Fibroblast of skin of scalp (primary cell): ENCODE measurements around the gene CCDC30.
"Not testable (repeated sequence)": the region's sequence is repeated elsewhere in the genome, so short reads cannot be mapped to it uniquely, and the experiment has no call there.

Source experiments
- DNase-seq: peaks from one replicate; pipeline ENCODE4 v3.0.0-alpha.2; 2013

Gene CCDC30

DNA sequence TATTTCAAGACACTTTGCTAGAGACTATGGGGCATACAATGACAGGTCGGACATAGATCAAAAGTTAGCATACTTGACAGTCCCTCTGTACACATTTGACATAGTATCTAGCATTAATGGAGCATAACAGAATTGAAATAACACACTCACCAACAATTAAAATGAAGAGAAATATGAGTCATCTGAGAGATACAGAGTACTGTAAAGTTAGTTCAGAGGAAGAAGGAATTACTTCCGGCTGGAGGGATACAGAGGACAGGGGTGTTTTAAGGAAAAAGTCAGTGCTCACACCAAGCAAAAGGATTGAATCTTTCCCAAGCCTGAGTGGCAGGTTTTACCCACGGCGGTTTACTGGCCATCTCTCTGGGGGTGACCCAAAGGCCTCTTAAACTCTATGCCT, 9.7 kb upstream of the CCDC30 start:
- no peak for DNase-seq

DNA sequence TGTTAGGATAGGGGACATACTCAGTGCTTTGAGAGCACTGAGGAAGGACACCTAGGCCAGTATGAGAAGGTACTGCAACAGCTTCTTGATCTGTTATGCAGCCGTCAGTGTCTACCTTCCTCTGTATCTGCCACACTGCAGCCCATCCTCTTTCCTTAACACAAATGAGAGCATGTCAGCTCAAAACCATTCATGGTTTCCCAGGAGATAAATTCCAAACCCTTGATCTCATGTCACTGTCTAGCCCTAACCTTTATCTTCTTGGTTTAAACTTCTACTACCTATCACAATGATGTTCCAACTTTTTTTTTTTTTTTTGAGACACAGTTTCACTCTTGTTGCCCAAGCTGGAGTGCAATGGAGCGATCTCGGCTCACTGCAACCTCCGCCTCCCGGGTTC, 8.7 kb upstream of the CCDC30 start:
- no peak for DNase-seq

DNA sequence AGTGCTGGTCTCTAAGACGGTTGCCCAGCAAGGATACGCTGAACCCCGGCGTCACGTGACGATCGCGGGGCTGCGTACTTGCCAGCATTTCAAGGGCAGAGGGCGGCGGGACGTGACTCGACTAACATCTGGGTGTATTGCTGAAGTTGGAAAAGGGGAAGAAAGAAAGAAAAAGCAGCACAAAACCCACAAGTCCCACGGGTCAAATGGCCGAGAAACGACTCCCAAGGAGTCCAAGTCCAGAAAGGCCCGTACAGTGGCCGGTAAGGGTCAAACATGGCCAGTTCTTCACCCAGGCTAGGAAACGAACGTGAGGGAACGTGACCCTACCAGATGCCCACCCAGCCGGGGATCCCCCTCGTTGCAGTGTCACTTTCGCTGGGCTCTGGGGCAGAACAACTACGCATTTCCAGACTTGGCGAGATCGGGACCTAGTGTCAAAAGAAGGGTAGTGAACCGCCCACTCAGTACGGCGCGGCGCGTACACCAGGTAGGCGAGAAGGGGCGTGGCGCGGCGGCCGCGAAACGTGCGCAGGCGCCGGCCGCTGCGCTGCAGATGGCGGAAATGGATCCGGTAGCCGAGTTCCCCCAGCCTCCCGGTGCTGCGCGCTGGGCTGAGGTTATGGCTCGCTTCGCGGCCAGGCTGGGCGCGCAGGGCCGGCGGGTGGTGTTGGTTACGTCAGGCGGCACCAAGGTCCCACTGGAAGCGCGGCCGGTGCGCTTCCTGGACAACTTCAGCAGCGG, 6.9 kb upstream of the CCDC30 start, which contains the start of the genes PPCS and ZMYND12:
PPCS (plus strand) TSS at position 534 of the 744 bp plus-strand sequence; CDS start at position 557, 23 bp downstream.
ZMYND12 (minus strand) TSS at position 13 of the 744 bp plus-strand sequence. CDS start 25 bp downstream, outside the sequence.
- peak; percentile 87 for DNase-seq

DNA sequence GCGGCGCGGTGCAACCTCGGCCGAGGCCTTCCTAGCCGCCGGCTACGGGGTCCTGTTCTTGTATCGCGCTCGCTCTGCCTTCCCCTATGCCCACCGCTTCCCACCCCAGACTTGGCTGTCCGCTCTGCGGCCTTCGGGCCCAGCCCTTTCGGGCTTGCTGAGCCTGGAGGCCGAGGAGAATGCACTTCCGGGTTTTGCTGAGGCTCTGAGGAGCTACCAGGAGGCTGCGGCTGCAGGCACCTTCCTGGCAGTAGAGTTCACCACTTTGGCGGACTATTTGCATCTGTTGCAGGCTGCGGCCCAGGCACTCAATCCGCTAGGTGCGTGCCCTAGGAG, 6.4 kb upstream of the CCDC30 start:
- DNase-seq, result peak; percentile 59

DNA sequence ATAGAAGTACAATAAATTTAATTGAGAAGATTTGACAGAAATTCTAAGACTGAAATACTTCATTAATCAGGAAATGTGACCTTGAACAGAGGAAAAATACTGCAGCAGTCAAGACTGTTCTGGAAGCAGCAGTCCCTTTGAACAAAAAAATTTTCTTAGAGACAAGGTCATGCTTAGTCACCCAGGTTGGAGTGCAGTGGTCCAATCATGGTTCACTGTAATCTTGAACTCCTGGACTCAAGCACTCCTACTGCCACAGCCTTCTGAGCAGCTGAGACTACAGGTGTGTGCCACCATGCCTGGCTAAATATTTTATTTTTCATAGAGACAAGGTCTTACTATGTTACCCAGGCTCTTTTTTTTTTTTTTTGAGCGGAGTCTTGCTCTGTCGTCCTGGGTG, 1.9 kb upstream of the CCDC30 start:
- no peak for DNase-seq

DNA sequence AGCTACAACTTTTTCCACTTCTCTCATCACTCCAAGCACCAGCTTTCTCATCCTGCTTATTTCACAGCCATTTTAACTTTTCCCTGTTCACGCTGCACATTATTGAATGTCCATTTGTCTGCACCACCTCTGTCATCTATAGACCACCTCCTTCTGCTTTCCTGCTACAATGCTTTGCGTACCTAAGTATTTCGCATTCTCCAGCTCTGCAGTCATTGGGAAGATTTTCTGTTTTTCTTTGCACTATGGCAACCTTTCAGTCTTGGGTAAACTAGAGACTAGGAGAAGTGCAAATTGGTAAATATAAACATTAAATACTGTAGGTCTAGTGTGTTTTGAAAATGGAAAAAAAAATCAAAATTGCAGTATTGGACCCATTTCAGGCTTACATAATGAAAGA, 835 bp downstream of the CCDC30 start:
- DNase-seq, result no peak

DNA sequence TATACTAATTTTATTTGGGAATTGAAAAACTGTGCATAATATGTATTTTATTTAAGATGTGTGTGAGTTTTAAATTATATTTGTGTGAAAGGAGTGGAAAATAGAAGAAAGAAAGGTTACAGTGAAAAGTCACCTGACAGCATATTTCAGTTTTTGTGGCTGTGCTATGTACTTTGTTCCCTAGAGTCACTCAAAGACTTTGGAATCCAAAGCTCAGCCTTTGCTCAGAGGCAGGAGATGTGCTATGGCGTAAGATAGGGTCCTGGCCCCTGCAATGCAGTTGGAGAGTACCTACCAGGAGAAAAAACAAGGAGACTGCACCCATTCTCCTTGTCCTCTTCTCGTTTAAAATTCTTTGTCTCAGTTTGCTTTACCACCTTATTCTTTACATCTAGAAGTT, 2.9 kb downstream of the CCDC30 start:
- no peak for DNase-seq

DNA sequence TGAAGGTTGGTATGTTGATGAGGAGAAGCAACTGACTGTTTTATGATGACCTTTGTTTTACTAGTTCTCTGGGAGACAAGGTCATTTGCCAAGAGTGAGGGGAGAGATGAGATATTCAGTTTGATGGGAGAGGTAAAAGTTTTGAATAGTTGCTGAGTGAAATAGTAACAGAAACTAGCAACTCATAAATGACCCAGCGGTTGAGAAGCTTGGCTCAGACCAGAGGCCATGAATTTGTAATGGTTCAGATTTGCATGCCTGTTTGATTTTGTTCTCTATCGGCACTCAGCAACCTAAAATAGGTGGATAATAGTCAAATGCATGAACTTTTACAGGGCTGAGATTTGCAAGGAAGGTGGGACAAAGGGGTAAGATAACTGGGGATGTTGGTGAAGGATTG, 6.6 kb downstream of the CCDC30 start:
- DNase-seq, result no peak

DNA sequence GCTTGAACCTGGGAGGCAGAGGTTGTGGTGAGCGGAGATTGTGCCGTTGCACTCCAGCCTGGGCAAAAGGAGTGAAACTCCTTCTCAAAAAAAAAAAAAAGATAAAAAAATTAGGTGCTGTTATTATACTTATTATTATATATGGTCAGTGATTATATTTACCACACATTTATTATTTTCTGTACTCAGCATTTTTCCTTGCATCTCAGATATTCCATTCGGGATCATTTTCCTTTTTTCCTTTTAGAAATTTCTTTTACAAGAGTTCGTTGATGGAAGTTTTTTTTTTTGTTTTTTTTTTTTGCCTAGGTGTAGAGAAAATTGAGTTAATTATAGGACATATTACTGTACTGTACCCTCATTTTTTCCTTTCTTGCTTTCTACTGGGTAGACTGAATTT, 13.5 kb downstream of the CCDC30 start:
- no peak for DNase-seq

DNA sequence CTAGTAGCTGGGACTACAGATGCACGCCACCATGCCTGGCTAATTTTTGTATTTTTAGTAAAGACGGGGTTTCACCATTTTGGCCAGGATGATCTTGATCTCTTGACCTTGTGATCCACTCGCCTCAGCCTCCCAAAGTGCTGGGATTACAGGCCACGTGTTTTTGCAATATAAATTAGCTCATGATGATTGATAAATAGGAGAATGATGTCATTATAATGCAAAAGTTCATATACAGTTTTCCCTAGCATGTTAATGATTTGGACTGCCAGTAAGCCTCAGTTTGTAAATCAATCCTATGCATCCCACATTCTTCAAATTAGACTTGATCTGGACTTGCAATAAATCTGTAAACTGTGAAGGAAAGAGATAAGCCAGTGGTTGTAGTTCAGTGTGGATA, 14.3 kb downstream of the CCDC30 start:
- not testable (repeated sequence) for DNase-seq

DNA sequence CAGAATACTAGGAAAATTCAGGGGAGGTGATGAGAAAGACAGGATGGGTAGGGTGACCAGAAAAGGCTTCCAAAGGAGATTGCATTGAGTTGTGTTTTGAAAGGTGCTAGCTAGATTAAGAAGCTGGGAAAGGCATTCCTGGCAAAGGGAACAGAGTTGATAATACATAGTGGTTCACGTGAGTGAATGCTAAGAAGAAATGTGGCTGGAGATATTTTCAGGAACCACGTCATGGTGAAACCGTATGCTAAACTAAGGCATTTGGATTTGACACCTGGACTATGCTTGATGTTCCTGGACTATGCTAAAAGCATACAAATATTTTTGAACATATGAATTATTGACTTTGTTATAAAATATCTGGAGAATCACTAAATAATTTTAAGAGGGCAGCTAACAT, 14.7 kb downstream of the CCDC30 start:
- DNase-seq, result no peak

DNA sequence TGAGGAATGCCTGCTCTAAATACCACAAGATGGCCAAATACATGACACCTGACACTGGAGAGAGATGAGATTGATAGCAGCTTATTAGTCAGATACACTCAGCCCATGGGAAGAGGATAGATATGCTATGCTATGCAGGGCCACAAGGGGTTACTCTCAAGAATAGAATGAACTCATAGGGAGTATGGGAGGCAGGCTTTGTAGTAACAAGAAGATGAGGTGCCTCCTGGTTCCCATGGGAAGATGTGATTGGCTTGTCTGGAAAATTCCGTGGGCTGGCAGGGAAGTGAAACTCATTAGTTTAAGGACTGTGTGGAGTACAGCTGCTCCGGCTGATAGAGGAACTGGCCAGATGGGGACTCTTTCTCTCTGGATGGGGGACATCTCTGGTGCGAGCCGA, 16.5 kb downstream of the CCDC30 start:
- DNase-seq, result no peak

DNA sequence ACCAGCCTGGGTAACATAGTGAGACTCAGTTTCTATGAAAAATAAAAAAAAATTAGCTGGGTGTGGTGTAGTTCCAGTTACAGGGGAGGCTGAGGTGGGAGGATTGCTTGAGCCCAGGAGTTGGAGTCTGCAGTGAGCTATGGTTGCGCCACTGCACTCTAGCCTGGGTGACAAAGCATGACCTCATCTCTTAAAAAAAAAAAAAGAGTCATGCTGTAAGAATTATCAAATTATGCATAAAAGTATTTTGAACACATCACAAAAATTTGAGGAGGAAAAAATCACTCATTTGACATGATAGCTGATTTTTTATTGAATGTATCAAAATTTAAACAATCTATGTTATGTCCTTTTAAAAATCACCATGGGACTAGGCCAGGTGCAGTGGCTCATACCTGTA, 17.8 kb downstream of the CCDC30 start:
- no peak for DNase-seq

DNA sequence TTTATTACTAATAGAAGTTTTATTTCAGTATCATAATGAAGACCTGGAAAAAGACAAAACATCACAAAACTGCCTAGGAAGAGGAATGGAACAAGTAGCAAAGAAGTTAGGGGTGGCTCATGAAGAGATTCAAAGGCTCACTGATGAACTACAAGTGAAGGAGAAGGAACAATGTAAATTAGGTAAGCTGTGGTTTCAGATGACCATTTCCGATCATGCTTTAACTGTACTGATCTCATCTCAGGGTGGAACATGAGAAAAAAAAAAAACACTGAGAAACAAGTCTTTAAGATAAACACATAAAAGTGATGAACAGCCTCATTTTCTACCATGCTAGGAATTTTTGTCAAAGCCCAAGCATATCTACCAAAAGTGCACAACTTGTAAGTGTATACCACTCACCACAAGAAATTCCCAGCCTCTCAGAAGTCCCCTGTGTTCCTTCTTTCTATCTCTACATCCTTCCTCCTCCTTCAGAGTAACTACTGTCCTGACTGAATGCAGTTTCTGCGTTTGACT, 19.6 kb downstream of the CCDC30 start:
- DNase-seq, result no peak

DNA sequence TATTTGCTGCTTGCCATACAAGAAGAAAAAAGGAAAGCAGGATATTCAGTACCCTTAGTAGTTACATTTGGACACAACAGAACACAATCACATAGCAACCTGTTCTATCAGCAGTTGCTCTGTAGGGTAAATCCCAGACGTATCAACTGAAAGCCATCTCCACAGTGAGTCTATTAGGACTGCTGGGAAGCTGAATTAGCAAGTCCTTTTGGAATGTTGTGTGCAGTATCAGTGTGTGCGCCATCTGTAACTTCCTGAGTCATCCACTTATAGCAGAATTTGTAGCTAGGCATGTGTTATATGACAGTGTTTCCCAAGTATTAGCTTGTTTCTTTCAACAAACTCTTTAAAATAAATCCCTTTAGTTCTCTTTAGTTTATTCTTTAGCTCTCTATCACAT, 21.3 kb downstream of the CCDC30 start:
- DNase-seq, result peak; percentile 84

DNA sequence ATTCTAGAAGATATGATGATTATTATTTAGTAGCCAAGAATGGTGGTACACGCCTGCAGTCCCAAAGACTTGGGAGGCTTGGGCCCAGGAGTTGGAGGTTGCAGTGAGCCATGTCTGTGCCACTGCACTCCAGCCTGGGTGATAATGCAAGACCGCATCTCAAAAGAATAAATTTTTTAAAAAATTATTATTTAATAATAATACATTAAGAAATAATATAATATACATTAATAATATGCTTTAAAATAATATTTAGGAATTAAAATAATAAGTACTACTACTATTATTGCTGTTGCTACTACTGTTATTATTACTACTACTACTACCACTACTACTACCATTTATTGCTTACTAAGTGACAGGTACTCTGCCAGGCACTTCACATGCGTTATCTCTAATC, 27.2 kb downstream of the CCDC30 start:
- no peak for DNase-seq

DNA sequence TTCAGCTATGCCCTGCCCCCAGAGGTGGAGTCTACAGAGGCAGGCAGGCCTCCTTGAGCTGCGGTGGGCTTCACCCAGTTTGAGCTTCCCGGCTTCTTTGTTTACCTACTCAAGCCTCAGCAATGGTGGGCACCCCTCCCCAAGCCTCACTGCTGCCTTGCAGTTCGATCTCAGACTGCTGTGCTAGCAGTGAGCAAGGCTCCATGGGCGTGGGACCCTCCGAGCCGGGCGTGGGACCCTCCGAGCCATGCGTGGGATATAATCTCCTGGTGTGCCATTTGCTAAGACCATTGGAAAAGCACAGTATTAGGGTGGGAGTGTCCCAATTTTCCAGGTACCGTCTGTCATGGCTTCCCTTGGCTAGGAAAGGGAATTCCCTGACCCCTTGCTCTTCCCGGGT, 38.9 kb downstream of the CCDC30 start:
- DNase-seq, result not testable (repeated sequence)

DNA sequence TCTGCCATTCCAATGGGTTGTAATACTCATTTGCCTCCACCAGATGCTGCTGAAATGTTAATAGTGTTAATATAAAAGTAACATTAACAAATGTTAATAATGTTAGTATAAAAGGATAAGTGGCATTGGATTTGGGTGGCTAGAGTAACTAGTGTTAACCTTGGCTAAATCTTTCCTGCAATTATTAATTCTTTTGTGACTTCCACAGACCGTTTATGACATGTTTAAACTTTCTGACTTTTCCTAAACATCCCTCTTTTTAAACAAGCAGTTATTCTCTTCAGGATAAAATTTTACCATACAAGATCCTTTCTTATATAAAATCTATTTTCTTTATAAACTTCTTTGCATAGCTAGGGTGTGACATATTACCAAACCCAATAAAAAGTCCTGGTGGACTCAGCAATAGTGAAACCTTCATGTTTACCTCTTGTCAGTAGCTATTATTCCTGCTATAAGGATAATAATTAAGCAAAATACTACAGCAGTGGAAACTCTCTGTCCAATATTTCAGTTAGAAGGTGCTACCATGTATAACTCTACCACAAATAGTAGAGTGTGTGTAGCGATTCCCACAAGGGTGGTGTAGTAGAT, 41.5 kb downstream of the CCDC30 start:
- DNase-seq, result no peak

DNA sequence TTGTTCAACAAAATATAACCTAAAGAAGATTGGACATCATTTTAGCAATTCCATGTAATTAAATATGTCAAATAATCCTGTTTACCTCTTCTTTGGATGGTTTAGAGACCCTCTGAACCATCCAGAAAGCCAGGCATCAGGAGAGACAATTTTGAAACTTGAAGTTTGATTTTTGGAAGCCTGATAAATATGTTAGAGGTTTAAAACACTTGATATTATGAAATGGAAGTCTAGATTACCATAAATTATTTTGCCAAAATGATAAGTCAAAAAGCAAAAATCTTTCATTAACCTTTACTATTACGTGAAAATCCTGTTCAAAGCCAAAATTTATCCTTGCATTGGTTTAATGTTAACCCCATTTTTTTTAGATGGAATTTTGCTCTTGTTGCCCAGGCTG, 43.5 kb downstream of the CCDC30 start:
- DNase-seq, result no peak

DNA sequence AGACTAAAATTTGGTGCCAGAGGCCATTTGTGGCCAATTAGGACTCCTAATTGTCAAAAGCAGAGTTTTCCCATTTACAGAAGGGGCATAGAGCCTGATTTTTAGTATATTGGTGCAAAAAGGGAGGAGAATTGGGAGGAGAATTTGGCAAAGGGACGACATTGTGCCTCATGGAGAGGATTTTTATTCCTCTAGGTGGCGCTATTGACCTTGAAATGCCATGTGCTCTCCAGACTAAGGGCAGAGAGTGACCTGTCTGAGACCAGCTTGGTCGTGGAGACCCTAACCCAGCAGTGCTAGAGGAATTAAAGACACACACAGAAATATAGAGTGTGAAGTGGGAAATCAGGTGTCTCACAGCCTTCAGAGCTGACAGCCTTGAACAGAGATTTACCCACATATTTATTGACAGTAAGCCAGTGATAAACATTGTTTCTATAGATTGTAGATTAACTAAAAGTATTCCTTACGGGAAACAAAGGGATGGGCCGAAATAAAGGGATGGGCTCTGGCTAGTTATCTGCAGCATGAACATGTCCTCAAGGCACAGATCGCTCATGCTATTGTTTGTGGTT, 48.6 kb downstream of the CCDC30 start:
- DNase-seq, result not testable (repeated sequence)

DNA sequence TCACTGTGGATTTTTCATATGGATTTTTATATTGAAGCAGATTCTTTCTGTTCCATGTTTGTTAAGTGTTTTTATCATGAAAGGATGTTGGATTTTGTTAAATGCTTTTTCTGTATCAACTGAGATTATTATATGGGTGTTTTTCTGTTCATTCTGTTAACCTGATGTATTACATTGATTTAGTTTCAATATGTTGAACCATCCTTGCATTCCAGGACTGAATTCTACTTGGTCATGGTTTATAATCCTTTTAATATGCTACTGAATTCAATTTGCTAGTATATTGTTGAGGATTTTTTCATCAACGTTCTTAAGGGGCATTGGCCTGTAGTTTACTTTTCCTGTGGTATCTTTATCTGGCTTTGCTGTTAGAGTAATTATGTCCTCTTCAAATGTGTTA, 55.8 kb downstream of the CCDC30 start:
- DNase-seq, result no peak

DNA sequence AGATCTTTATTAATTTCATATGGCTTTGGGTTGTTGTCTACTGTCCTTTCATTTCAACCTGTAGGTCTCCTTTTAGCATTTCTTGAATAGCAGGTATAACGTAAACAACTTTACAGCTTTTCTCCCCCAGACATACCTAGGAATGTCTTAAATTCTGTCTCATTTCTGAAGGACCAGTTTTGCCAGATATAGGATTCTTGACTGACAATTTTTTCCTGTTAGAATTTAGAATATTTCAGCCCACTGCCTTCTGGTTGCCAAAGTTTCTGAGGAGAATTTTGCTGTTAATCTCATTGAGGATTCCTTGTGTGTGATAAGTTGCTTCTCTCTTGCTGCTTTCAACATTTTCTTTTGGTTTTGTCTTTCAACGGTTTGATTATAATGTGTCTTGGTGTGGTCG, 60.1 kb downstream of the CCDC30 start:
- DNase-seq, result no peak

DNA sequence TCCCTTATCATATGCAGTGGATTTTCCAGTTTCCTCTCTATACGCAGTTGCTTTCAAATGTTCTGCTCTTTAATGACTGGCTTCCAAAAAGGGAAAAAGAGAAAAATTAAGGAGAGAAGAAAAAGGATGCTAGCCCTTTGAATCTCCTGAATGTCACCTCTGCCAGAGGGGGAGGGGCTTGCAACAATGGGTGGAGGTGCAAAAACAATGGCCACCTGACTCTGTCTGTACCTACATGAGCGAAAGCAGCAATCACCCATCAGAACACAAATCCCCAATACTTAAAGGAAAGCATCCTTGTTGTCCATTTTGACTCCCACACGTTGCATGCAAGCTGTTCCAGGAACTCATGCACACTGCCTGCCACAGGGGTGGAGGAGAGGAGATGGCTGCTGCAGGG, 61.2 kb downstream of the CCDC30 start:
- DNase-seq, result no peak

DNA sequence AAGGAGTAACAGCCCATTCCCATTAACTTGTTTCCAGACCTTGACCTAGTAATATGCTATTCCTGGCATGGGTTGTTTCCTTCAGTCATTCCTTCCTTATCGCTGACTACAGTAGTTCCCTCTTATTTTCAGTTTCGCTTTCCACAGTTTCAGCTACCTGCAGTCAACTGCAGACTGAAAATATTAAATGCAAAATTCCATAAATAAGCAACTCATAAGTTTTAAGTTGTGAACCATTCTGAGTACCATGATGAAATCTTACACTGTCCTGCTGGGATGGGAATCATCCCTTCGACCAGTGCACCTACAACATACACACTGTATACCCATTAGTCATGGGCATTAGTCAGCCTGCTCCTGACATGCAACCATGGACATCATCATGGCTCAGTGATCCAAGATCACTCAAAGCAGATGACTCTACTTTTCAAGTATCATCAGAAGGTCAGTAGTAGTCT, 66.7 kb downstream of the CCDC30 start:
- peak; percentile 64 for DNase-seq
